ENCODE measurements around the gene CCDC175.

GRCh38 chr14:59530349-59530748 is 46.3 kb downstream of the CCDC175 start:
- TF ChIP-seq CTCF (IDR thresholded peaks at IDR 0.05; ENCODE audit: insufficient read depth, low read length) (no peak), GABPA (IDR thresholded peaks at IDR 0.05; ENCODE audit: low read depth) (no peak)

Measured in HL-60 (cell line).